ENCODE measurements around the gene CPTP. TPM values are rescaled to one million over a fixed set of nuclear protein-coding genes. Genes with fewer than 3 reads are reported as not detected.

CPTP gene
- total RNA-seq, 2 experiments from 2014 or later, result 8.4 to 11.0 TPM

DNA sequence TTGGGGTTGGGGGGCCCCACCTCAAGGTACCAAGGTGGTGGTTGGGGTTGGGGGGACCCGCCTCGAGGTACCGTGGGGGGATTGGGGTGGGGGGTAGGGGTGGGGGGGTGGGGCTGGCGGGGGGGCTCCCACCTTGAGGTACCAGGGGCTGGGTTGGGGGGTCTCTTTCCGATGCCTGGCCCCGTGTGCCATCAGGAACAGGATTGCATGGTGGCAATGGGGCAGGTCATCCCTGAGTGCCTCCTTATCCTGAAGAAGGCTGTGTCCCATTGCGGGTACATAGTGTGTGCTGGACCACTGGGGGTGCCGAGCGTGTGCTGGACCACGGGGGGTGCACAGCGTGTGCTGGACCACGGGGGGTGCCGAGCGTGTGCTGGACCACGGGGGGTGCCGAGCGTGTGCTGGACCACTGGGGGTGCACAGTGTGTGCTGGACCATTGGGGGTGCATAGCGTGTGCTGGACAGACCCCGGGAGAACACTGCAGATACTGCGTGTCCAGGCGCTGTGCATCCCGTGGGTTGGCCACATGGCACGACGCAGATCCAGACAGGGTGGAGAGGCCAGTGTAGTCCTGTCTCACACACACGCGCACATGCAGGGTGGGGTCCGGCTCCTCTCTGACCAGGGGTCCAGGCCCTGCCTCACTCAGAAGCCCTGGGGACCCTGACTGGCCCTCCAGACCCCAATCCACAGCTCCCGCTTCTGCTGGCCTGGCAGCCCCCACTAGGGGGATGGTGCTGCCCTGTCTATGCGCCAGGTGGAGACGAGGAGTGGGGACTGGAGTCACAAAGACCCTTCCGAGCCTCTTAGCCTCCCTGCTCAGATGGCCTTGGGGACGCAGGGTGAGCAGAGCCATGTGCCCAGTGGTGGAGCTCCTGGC lies 40.1 kb upstream of the CPTP start:
- no peak overlapping the region for H3K4me3 Mint-ChIP-seq
- no peaks in the 10 kb centered on the region for H3K27me3 Mint-ChIP-seq
- ChIA-PET CTCF (no interaction called here), POLR2A (interaction anchor here (1.3 kb wide), 1 partner anchor 9 kb away, joined by 3 read pairs; no protein-coding TSS in a partner anchor)
- intact Hi-C loops (cut with micrococcal nuclease), result no loop called here
- H3K36me3 Mint-ChIP-seq (ENCODE audit: low read depth), result no peaks in the 10 kb centered on the region
- ATAC-seq, result no peak
- H3K9me3 Mint-ChIP-seq, result no peaks in the 10 kb centered on the region
- H3K27ac Mint-ChIP-seq, result no peak overlapping the region
- no peak for TF ChIP-seq CTCF (IDR thresholded peaks at IDR 0.05)
- no peak for DNase-seq
- H3K4me1 Mint-ChIP-seq (ENCODE audit: low read depth), result peaks cover 2% of the 10 kb centered on the region

DNA sequence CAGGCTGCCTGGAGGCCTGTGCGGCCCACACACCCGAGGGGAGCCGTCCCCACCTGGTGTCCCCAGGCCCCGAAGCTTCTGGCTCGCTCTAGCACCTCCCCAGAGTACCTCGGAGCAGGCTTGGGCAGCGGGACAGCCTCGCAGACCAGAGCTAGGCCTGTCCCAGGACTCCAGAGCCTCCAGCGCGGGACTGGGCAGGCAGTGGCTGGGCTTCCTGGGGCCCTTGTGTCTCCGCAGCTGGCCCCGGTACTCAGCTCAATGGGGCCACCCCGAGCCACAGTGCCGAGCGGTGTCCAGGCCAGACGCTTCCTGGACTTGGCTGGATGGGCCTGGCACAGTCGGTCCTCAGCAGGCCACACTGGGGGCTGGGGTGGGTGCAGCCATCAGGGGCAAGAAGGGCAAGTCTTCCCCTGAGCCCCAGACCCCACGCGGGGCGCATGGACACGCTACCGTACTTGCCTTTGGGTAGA lies 39.5 kb upstream of the CPTP start:
- no peaks in the 10 kb centered on the region for H3K27me3 Mint-ChIP-seq
- no peak for TF ChIP-seq CTCF (IDR thresholded peaks at IDR 0.05)
- H3K4me1 Mint-ChIP-seq (ENCODE audit: low read depth), result peaks cover 2% of the 10 kb centered on the region
- no peak overlapping the region for H3K27ac Mint-ChIP-seq
- POLR2A ChIA-PET, result interaction anchor here (1.3 kb wide), 1 partner anchor 10 kb away, joined by 3 read pairs; no protein-coding TSS in a partner anchor
- ATAC-seq, result no peak
- H3K9me3 Mint-ChIP-seq, result no peaks in the 10 kb centered on the region
- no peak overlapping the region for H3K4me3 Mint-ChIP-seq
- no peaks in the 10 kb centered on the region for H3K36me3 Mint-ChIP-seq (ENCODE audit: low read depth)
- intact Hi-C loops (cut with micrococcal nuclease), result no loop called here
- DNase-seq, result no peak
- CTCF ChIA-PET, result no interaction called here

GRCh38 chr1:1285611-1286311 lies 38.8 kb upstream of the CPTP start:
- DNase-seq (no peak), ATAC-seq (no peak)
- H3K27ac Mint-ChIP-seq, result no peak overlapping the region
- ChIA-PET POLR2A (interaction anchor here (1.3 kb wide), 2 partner anchors 10 to 11 kb away, joined by 3 read pairs; no protein-coding TSS in a partner anchor), CTCF (interaction anchor here (0.9 to 1.2 kb wide), 2 partner anchors 15 to 163 kb away, joined by 4 to 5 read pairs; no protein-coding TSS in a partner anchor)
- no peaks in the 10 kb centered on the region for H3K9me3 Mint-ChIP-seq
- no peaks in the 10 kb centered on the region for H3K36me3 Mint-ChIP-seq (ENCODE audit: low read depth)
- intact Hi-C loops (cut with micrococcal nuclease), result no loop called here
- H3K4me1 Mint-ChIP-seq (ENCODE audit: low read depth), result peaks cover 2% of the 10 kb centered on the region
- no peak overlapping the region for H3K4me3 Mint-ChIP-seq
- H3K27me3 Mint-ChIP-seq, result no peaks in the 10 kb centered on the region
- TF ChIP-seq CTCF (IDR thresholded peaks at IDR 0.05), result no peak

- intact Hi-C loops (cut with micrococcal nuclease), result no loop called here
- no peak for DNase-seq
- H3K4me3 Mint-ChIP-seq, result no peak overlapping the region
- ATAC-seq, result no peak
- ChIA-PET POLR2A (interaction anchor here (1.0 to 1.3 kb wide), 2 partner anchors 10 to 11 kb away, joined by 3 read pairs; no protein-coding TSS in a partner anchor), CTCF (interaction anchor here (0.9 to 1.2 kb wide), 3 partner anchors 9 to 164 kb away, joined by 3 to 5 read pairs (median 4); no protein-coding TSS in a partner anchor)
- no peak overlapping the region for H3K27ac Mint-ChIP-seq
- no peaks in the 10 kb centered on the region for H3K9me3 Mint-ChIP-seq
- H3K4me1 Mint-ChIP-seq (ENCODE audit: low read depth), result peaks cover 2% of the 10 kb centered on the region
- H3K36me3 Mint-ChIP-seq (ENCODE audit: low read depth), result no peaks in the 10 kb centered on the region
- H3K27me3 Mint-ChIP-seq, result no peaks in the 10 kb centered on the region
- TF ChIP-seq CTCF (IDR thresholded peaks at IDR 0.05), result no peak
These were observed 38.0 kb upstream of the CPTP start for GRCh38 chr1:1286313-1287261.

Measured in activated CD8-positive, alpha-beta T cell treated with anti-CD3 and anti-CD28 coated beads for 36 hours (primary cell).